Endothelial cell (in vitro differentiated cells): ENCODE data around the gene CCDC160. TPM values are rescaled to one million over a fixed set of nuclear protein-coding genes. Genes with fewer than 3 reads are reported as not detected.
"Not testable (repeated sequence)": the region's sequence is repeated elsewhere in the genome, so short reads cannot be mapped to it uniquely, and the experiment has no call there.

ENCODE experiments used
- DNase-seq: peaks from one replicate; pipeline ENCODE4 v3.0.0; 2021; ENCODE audit warnings: low spot score
- H3K27ac Mint-ChIP-seq: one replicate; pipeline ENCODE4 v1.8.0; 2021; ENCODE audit warnings: mixed read lengths, inconsistent platforms; ENCODE audit not compliant: unreplicated experiment
- H3K27me3 Mint-ChIP-seq: one replicate; pipeline ENCODE4 v1.8.0; 2021; ENCODE audit warnings: mild to moderate bottlenecking, moderate library complexity, mixed read lengths, inconsistent platforms; ENCODE audit not compliant: unreplicated experiment
- H3K36me3 Mint-ChIP-seq: one replicate; pipeline ENCODE4 v1.8.0; 2021; ENCODE audit warnings: mild to moderate bottlenecking, low read depth, mixed read lengths, inconsistent platforms; ENCODE audit not compliant: unreplicated experiment
- H3K4me1 Mint-ChIP-seq: one replicate; pipeline ENCODE4 v1.8.0; 2021; ENCODE audit warnings: mild to moderate bottlenecking, mixed read lengths, inconsistent platforms; ENCODE audit not compliant: unreplicated experiment
- H3K4me3 Mint-ChIP-seq: one replicate; pipeline ENCODE4 v1.8.0; 2021; ENCODE audit warnings: mild to moderate bottlenecking, mixed read lengths, inconsistent platforms; ENCODE audit not compliant: unreplicated experiment
- H3K9me3 Mint-ChIP-seq: one replicate; pipeline ENCODE4 v1.8.0; 2021; ENCODE audit warnings: mixed read lengths, inconsistent platforms; ENCODE audit not compliant: unreplicated experiment
- CTCF ChIP-seq: fragments of 200-600 bp; sonication (generic); IDR thresholded peaks from one replicate; pipeline ENCODE4 v1.5.0; 2021; ENCODE audit warnings: antibody characterized with exemption; ENCODE audit not compliant: unreplicated experiment
- total RNA-seq: library from RNA; stranded (reverse); fragmentation: NEBNext Ultra II Directional; extraction: Animal tissue kit (Norgen Biotek cat#: 25700); gene quantifications from one replicate; pipeline ENCODE4 v1.2.1, GENCODE V29; 2021; ENCODE audit not compliant: unreplicated experiment

The CCDC160 gene
- total RNA-seq, 1 donor from 2014 or later: 2.2 TPM

- H3K36me3 Mint-ChIP-seq: no peaks in the 10 kb centered on the region
- H3K27ac Mint-ChIP-seq: no peak overlapping the region
- H3K4me3 Mint-ChIP-seq: no peak overlapping the region
- H3K27me3 Mint-ChIP-seq: no peaks in the 10 kb centered on the region
- no peaks in the 10 kb centered on the region for H3K9me3 Mint-ChIP-seq
- no peak for DNase-seq
- no peaks in the 10 kb centered on the region for H3K4me1 Mint-ChIP-seq
- TF ChIP-seq CTCF: no peak
These were observed 14.3 kb downstream of the CCDC160 start for GRCh38 chrX:134251241-134251640.

- no peak overlapping the region for H3K27ac Mint-ChIP-seq
- no peak for DNase-seq
- no peaks in the 10 kb centered on the region for H3K9me3 Mint-ChIP-seq
- H3K36me3 Mint-ChIP-seq: no peaks in the 10 kb centered on the region
- no peaks in the 10 kb centered on the region for H3K27me3 Mint-ChIP-seq
- no peak for TF ChIP-seq CTCF
- H3K4me1 Mint-ChIP-seq: peaks cover 5% of the 10 kb centered on the region
- no peak overlapping the region for H3K4me3 Mint-ChIP-seq
These were observed 17.5 kb downstream of the CCDC160 start for GRCh38 chrX:134254511-134254910.

GRCh38 chrX:134255555-134255954 lies 18.6 kb downstream of the CCDC160 start:
- Mint-ChIP-seq H3K4me1 (peaks cover 6% of the 10 kb centered on the region), H3K27ac (no peak overlapping the region), H3K4me3 (no peak overlapping the region), H3K27me3 (no peaks in the 10 kb centered on the region), H3K36me3 (no peaks in the 10 kb centered on the region), H3K9me3 (no peaks in the 10 kb centered on the region)
- TF ChIP-seq CTCF: no peak
- no peak for DNase-seq

GRCh38 chrX:134256684-134257083 lies 19.7 kb downstream of the CCDC160 start:
- no peak overlapping the region for H3K27ac Mint-ChIP-seq
- TF ChIP-seq CTCF: no peak

GRCh38 chrX:134258202-134258601 lies 21.2 kb downstream of the CCDC160 start:
- H3K4me3 Mint-ChIP-seq: no peak overlapping the region
- no peak overlapping the region for H3K27ac Mint-ChIP-seq
- H3K27me3 Mint-ChIP-seq: no peaks in the 10 kb centered on the region
- H3K4me1 Mint-ChIP-seq: peaks cover 11% of the 10 kb centered on the region
- TF ChIP-seq CTCF: no peak
- H3K9me3 Mint-ChIP-seq: no peaks in the 10 kb centered on the region
- H3K36me3 Mint-ChIP-seq: no peaks in the 10 kb centered on the region
- DNase-seq: no peak

More at GRCh38 chrX:134256684-134257083, 19.7 kb downstream of the CCDC160 start:
- Mint-ChIP-seq H3K4me1 (peaks cover 11% of the 10 kb centered on the region), H3K9me3 (no peaks in the 10 kb centered on the region), H3K36me3 (no peaks in the 10 kb centered on the region), H3K27me3 (no peaks in the 10 kb centered on the region), H3K4me3 (no peak overlapping the region)
- DNase-seq: no peak

- not testable (repeated sequence) for H3K36me3 Mint-ChIP-seq, H3K4me3 Mint-ChIP-seq, H3K27me3 Mint-ChIP-seq, DNase-seq, H3K9me3 Mint-ChIP-seq, H3K27ac Mint-ChIP-seq, H3K4me1 Mint-ChIP-seq
These were observed 49.0 kb downstream of the CCDC160 start for GRCh38 chrX:134285934-134286333.
